OCI-LY7 (cell line): ENCODE measurements around the gene SIK2. TPM values are rescaled to one million over a fixed set of nuclear protein-coding genes. Genes with fewer than 3 reads are reported as not detected.

Experiments
- BruUV-seq: library from RNA; stranded (reverse); fragments of 400-500 nt; replicated peaks from 2 replicates; lab custom pipeline; 2021; lab: Mats Ljungman, UMichigan
- CTCF ChIA-PET: fragments of 300-600 bp; sonication (Branson Sonifier 250); formaldehyde crosslinking; loops from one replicate; lab custom pipeline; 2022; ENCODE audit warnings: antibody characterized with exemption; ENCODE audit not compliant: unreplicated experiment; lab: Charles Lee
- POLR2A ChIA-PET: fragments of 300-600 bp; sonication (Branson Sonifier 250); formaldehyde crosslinking; loops from one replicate; lab custom pipeline; 2022; ENCODE audit warnings: antibody characterized with exemption; lab: Charles Lee
- DNase-seq: peaks from one replicate; pipeline ENCODE4 v3.0.0-alpha.2; 2015; ENCODE audit warnings: low spot score
- H2AFZ ChIP-seq: fragments of 200-600 bp; sonication (generic), shearing (Covaris generic); 2 replicates; pipeline ENCODE4 v1.6.1; 2014; ENCODE audit warnings: mild to moderate bottlenecking, antibody characterized with exemption, low read length, moderate library complexity
- H3K27ac ChIP-seq: fragments of 200-600 bp; sonication (generic); 2 replicates; pipeline ENCODE4 v1.5.1; 2014; ENCODE audit warnings: mixed run types, low read depth, mild to moderate bottlenecking, moderate library complexity, low read length, inconsistent platforms; ENCODE audit not compliant: poor library complexity, severe bottlenecking
- H3K36me3 ChIP-seq: fragments of 200-600 bp; sonication (generic); 2 replicates; pipeline ENCODE4 v1.6.1; 2014; ENCODE audit warnings: mild to moderate bottlenecking, antibody characterized with exemption, low read length, moderate library complexity, mixed read lengths; ENCODE audit not compliant: insufficient read depth
- H3K4me1 ChIP-seq: fragments of 200-600 bp; sonication (generic); 2 replicates; pipeline ENCODE4 v1.5.1; 2014; ENCODE audit warnings: mild to moderate bottlenecking, low read length; ENCODE audit not compliant: insufficient read depth, poor library complexity, severe bottlenecking
- H3K4me2 ChIP-seq: fragments of 200-600 bp; sonication (generic); 2 replicates; pipeline ENCODE4 v1.6.1; 2014; ENCODE audit warnings: mild to moderate bottlenecking, low read length
- H3K4me3 ChIP-seq: fragments of 200-600 bp; sonication (generic); 2 replicates; pipeline ENCODE4 v1.5.1; 2014; ENCODE audit warnings: mild to moderate bottlenecking, low read depth, low read length; ENCODE audit not compliant: poor library complexity, severe bottlenecking
- H3K79me2 ChIP-seq: fragments of 200-600 bp; sonication (generic); 2 replicates; pipeline ENCODE4 v1.6.1; 2016; ENCODE audit warnings: low read depth, mild to moderate bottlenecking, low read length, moderate library complexity, mixed read lengths; ENCODE audit not compliant: insufficient read depth
- H3K9me2 ChIP-seq: fragments of 200-600 bp; sonication (generic); 2 replicates; pipeline ENCODE4 v1.6.1; 2016; ENCODE audit warnings: mild to moderate bottlenecking, low read length, mixed read lengths; ENCODE audit not compliant: insufficient read depth
- H3K9me3 ChIP-seq: fragments of 200-600 bp; sonication (generic); 2 replicates; pipeline ENCODE4 v1.6.1; 2014; ENCODE audit warnings: mild to moderate bottlenecking, mixed run types, low read length, mixed read lengths
- H4K20me1 ChIP-seq: fragments of 200-600 bp; sonication (generic); 2 replicates; pipeline ENCODE4 v1.6.1; 2014; ENCODE audit warnings: mild to moderate bottlenecking, antibody characterized with exemption, low read length, moderate library complexity, mixed read lengths; ENCODE audit not compliant: insufficient read depth
- EZH2phosphoT487 ChIP-seq: fragments of 200-600 bp; sonication (generic); IDR thresholded peaks from 2 replicates; pipeline ENCODE4 v1.6.1; 2018; ENCODE audit warnings: low read depth, borderline replicate concordance, mild to moderate bottlenecking, mixed run types, antibody characterized with exemption, low read length, moderate library complexity, mixed read lengths
- intact Hi-C: fragments of 100-400 bp; cut with micrococcal nuclease; formaldehyde crosslinking; loops from one replicate; pipeline ENCODE4 v1.10.0; 2022; ENCODE audit not compliant: unreplicated experiment
- total RNA-seq, 2 experiments: library from RNA; depleted of rRNA in 1 of 2; stranded (reverse); fragments of >200 nt in 1 of 2; shearing (Covaris generic) in 1 of 2; gene quantifications; 2 replicates each; pipeline ENCODE4 v1.2.3, GENCODE V29; 2014 to 2022
- TF ChIP-seq, protein P1 (sequence below): fragments of 200-600 bp; sonication (generic); conservative IDR thresholded peaks from 2 replicates; pipeline ENCODE4 v1.5.1; 2014; ENCODE audit warnings: mild to moderate bottlenecking, antibody characterized with exemption, low read length, moderate library complexity, mixed read lengths

SIK2 gene
- total RNA-seq, 2 experiments from 2014 or later: 9.8 to 16.9 TPM

DNA sequence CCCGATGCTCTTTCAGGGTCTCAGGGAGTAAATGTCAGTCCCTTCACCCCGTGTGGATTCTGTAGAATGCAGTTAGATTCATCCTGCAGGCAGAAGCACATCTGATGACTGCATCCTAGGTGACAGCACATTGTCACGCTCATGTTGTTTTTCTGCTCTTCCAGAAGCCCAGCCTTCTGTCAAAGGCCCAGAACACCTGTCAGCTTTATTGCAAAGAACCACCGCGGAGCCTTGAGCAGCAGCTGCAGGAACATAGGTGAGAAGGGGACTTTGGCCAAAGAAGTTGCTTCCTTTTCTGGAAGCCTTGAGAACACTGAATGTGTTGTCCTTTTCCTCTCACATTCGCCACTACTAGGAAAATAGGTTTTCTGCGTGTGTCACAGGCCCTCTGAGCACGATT lies 120.3 kb downstream of the SIK2 start:
- no peaks in the 10 kb centered on the region for H3K79me2 ChIP-seq
- ChIA-PET POLR2A (no interaction called here), CTCF (no interaction called here)
- peaks cover 86% of the 10 kb centered on the region for H3K36me3 ChIP-seq
- no peak for TF ChIP-seq EZH2phosphoT487
- TF ChIP-seq, protein P1, sequence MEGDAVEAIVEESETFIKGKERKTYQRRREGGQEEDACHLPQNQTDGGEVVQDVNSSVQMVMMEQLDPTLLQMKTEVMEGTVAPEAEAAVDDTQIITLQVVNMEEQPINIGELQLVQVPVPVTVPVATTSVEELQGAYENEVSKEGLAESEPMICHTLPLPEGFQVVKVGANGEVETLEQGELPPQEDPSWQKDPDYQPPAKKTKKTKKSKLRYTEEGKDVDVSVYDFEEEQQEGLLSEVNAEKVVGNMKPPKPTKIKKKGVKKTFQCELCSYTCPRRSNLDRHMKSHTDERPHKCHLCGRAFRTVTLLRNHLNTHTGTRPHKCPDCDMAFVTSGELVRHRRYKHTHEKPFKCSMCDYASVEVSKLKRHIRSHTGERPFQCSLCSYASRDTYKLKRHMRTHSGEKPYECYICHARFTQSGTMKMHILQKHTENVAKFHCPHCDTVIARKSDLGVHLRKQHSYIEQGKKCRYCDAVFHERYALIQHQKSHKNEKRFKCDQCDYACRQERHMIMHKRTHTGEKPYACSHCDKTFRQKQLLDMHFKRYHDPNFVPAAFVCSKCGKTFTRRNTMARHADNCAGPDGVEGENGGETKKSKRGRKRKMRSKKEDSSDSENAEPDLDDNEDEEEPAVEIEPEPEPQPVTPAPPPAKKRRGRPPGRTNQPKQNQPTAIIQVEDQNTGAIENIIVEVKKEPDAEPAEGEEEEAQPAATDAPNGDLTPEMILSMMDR: no peak
- no TSS peak for BruUV-seq
- no peak overlapping the region for H3K4me3 ChIP-seq
- H4K20me1 ChIP-seq: no peaks in the 10 kb centered on the region
- no peak for DNase-seq
- no peak overlapping the region for H2AFZ ChIP-seq
- intact Hi-C loops: no loop called here
- no peaks in the 10 kb centered on the region for H3K4me1 ChIP-seq
- H3K9me3 ChIP-seq: no peaks in the 10 kb centered on the region
- no peak overlapping the region for H3K4me2 ChIP-seq
- H3K9me2 ChIP-seq: no peaks in the 10 kb centered on the region
- H3K27ac ChIP-seq: no peak overlapping the region

DNA sequence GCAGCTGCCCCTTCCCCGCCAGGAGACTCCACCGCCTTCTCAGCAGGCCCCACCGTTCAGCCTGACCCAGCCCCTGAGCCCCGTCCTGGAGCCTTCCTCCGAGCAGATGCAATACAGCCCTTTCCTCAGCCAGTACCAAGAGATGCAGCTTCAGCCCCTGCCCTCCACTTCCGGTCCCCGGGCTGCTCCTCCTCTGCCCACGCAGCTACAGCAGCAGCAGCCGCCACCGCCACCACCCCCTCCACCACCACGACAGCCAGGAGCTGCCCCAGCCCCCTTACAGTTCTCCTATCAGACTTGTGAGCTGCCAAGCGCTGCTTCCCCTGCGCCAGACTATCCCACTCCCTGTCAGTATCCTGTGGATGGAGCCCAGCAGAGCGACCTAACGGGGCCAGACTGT lies 121.3 kb downstream of the SIK2 start:
- Histone ChIP-seq H3K79me2 (no peaks in the 10 kb centered on the region), H3K4me2 (no peak overlapping the region), H3K36me3 (peaks cover 86% of the 10 kb centered on the region), H3K9me2 (no peaks in the 10 kb centered on the region), H3K9me3 (no peaks in the 10 kb centered on the region), H4K20me1 (no peaks in the 10 kb centered on the region), H3K27ac (no peak overlapping the region), H3K4me1 (no peaks in the 10 kb centered on the region), H3K4me3 (no peak overlapping the region), H2AFZ (no peak overlapping the region)
- TF ChIP-seq, protein P1: no peak
- TF ChIP-seq EZH2phosphoT487: no peak
- intact Hi-C loops: no loop called here
- CTCF ChIA-PET: interaction anchor here (0.6 kb wide), 1 partner anchor 15 kb away, joined by 6 read pairs; no protein-coding TSS in a partner anchor
- POLR2A ChIA-PET: no interaction called here
- DNase-seq: no peak
- no TSS peak for BruUV-seq

DNA sequence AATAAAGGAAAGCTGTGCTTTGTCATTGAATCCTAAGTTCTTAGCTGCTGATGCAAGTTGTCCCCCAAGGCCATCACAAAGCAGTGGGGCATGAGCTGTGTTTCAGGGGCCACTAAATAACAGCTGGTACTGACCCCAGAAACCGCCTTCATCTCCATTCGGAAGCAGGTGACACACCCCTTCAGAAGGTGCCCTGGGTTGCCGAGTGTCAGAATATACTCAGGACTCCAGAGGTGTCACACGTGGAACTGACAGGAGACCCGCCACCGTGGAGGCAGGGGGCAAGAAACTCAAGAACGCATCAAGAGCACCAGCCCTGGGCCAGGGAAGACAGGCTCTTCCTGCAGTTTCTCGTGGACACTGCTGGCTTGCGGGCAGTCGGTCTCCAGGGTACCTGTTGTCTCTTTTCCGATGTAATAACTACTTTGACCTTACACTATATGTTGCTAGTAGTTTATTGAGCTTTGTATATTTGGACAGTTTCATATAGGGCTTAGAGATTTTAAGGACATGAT lies 122.4 kb downstream of the SIK2 start:
- BruUV-seq: no TSS peak
- TF ChIP-seq, protein P1: no peak
- TF ChIP-seq EZH2phosphoT487: no peak
- H3K4me2 ChIP-seq: no peak overlapping the region
- no peaks in the 10 kb centered on the region for H3K9me2 ChIP-seq
- ChIA-PET CTCF (no interaction called here), POLR2A (interaction anchor here (0.7 to 1.0 kb wide), 2 partner anchors 18 to 26 kb away, joined by 3 read pairs; no protein-coding TSS in a partner anchor)
- no peak overlapping the region for H3K4me3 ChIP-seq
- DNase-seq: no peak
- peaks cover 75% of the 10 kb centered on the region for H3K36me3 ChIP-seq
- no peak overlapping the region for H2AFZ ChIP-seq
- H3K79me2 ChIP-seq: no peaks in the 10 kb centered on the region
- no peaks in the 10 kb centered on the region for H4K20me1 ChIP-seq
- H3K9me3 ChIP-seq: no peaks in the 10 kb centered on the region
- H3K27ac ChIP-seq: no peak overlapping the region
- intact Hi-C loops: no loop called here
- H3K4me1 ChIP-seq: no peaks in the 10 kb centered on the region
